SK-N-SH treated with all-trans-retinoic acid at 6 μM for 48 hours (cell line): Measurements from ENCODE around the gene DESI1.

Experiments used
- ATAC-seq: fragments of 200-7000 bp; cut with Tn5 transposase; 3 replicates; pipeline ENCODE4 v1.9.1; 2020; ENCODE audit warnings: mild to moderate bottlenecking, moderate library complexity
- ARNTL ChIP-seq: fragments of 450-650 bp; formaldehyde crosslinking; IDR thresholded peaks from 2 replicates; pipeline ENCODE4 v1.5.0; 2020; ENCODE audit warnings: low read depth, mild to moderate bottlenecking, moderate library complexity, borderline replicate concordance
- BACH2 ChIP-seq: fragments of 250-450 bp; sonication (Bioruptor Pico); IDR thresholded peaks from 2 replicates; pipeline ENCODE4 v1.9.0; 2021; ENCODE audit warnings: mild to moderate bottlenecking, borderline replicate concordance
- CREB5 ChIP-seq: fragments of 250-450 bp; sonication (Bioruptor Pico); IDR thresholded peaks from 2 replicates; pipeline ENCODE4 v1.5.1; 2020; ENCODE audit warnings: low read depth, mild to moderate bottlenecking, moderate library complexity
- CSDC2 ChIP-seq: fragments of 250-450 bp; sonication (Bioruptor Pico); IDR thresholded peaks from 2 replicates; pipeline ENCODE4 v1.5.0; 2020; ENCODE audit warnings: mild to moderate bottlenecking, moderate library complexity
- CSRNP3 ChIP-seq: fragments of 250-450 bp; sonication (Bioruptor Pico); IDR thresholded peaks from 2 replicates; pipeline ENCODE4 v1.5.1; 2021; ENCODE audit warnings: mild to moderate bottlenecking, moderate library complexity
- ESRRG ChIP-seq: fragments of 250-450 bp; sonication (Bioruptor Pico); IDR thresholded peaks from 2 replicates; pipeline ENCODE4 v1.6.1; 2021; ENCODE audit warnings: mild to moderate bottlenecking
- GLIS3 ChIP-seq: fragments of 250-450 bp; sonication (Bioruptor Pico); IDR thresholded peaks from 2 replicates; pipeline ENCODE4 v1.5.0; 2020; ENCODE audit warnings: mild to moderate bottlenecking, moderate library complexity
- ISL1 ChIP-seq: fragments of 250-450 bp; sonication (Bioruptor Pico); IDR thresholded peaks from 2 replicates; pipeline ENCODE4 v2.1.2; 2022; ENCODE audit warnings: mild to moderate bottlenecking, moderate library complexity
- OSR1 ChIP-seq: fragments of 250-450 bp; sonication (Bioruptor Pico); IDR thresholded peaks from 2 replicates; pipeline ENCODE4 v1.8.0; 2022; ENCODE audit warnings: moderate library complexity, mild to moderate bottlenecking, inconsistent platforms
- PATZ1 ChIP-seq: fragments of 250-450 bp; sonication (Bioruptor Pico); IDR thresholded peaks from 2 replicates; pipeline ENCODE4 v1.8.0; 2020; ENCODE audit warnings: mild to moderate bottlenecking, moderate library complexity, borderline replicate concordance
- POU6F1 ChIP-seq: fragments of 250-450 bp; sonication (Bioruptor Pico); IDR thresholded peaks from 2 replicates; pipeline ENCODE4 v1.8.0; 2021; ENCODE audit warnings: low read depth, mild to moderate bottlenecking, moderate library complexity, borderline replicate concordance
- PPARA ChIP-seq: fragments of 250-450 bp; sonication (Bioruptor Pico); IDR thresholded peaks from 2 replicates; pipeline ENCODE4 v1.5.0; 2020; ENCODE audit warnings: mild to moderate bottlenecking, borderline replicate concordance
- RARB ChIP-seq: fragments of 250-450 bp; sonication (Bioruptor Pico); IDR thresholded peaks from 2 replicates; pipeline ENCODE4 v1.8.0; 2021; ENCODE audit warnings: mild to moderate bottlenecking, moderate library complexity
- SNAI2 ChIP-seq: fragments of 250-450 bp; sonication (Bioruptor Pico); IDR thresholded peaks from 2 replicates; pipeline ENCODE4 v1.5.0; 2020; ENCODE audit warnings: mild to moderate bottlenecking, moderate library complexity
- TCF4 ChIP-seq: fragments of 250-450 bp; sonication (Bioruptor Pico); IDR thresholded peaks from 2 replicates; pipeline ENCODE4 v1.8.0; 2021; ENCODE audit warnings: mild to moderate bottlenecking, moderate library complexity, borderline replicate concordance
- TOX ChIP-seq: fragments of 250-450 bp; sonication (Bioruptor Pico); IDR thresholded peaks from 2 replicates; pipeline ENCODE4 v1.8.0; 2021; ENCODE audit warnings: mild to moderate bottlenecking, moderate library complexity, borderline replicate concordance
- TSHZ2 ChIP-seq: fragments of 250-450 bp; sonication (Bioruptor Pico); IDR thresholded peaks from 2 replicates; pipeline ENCODE4 v1.5.0; 2020; ENCODE audit warnings: mild to moderate bottlenecking, moderate library complexity
- ZC3H10 ChIP-seq: fragments of 250-450 bp; sonication (Bioruptor Pico); IDR thresholded peaks from 2 replicates; pipeline ENCODE4 v1.5.1; 2021; ENCODE audit warnings: mild to moderate bottlenecking, moderate library complexity
- ZFP3 ChIP-seq: fragments of 250-450 bp; sonication (Bioruptor Pico); IDR thresholded peaks from 2 replicates; pipeline ENCODE4 v1.5.0; 2020; ENCODE audit warnings: mild to moderate bottlenecking, moderate library complexity
- ZFP30 ChIP-seq: fragments of 450-650 bp; formaldehyde crosslinking; IDR thresholded peaks from 2 replicates; pipeline ENCODE4 v1.5.0; 2022; ENCODE audit warnings: mild to moderate bottlenecking, moderate library complexity
- ZNF565 ChIP-seq: fragments of 450-650 bp; formaldehyde crosslinking; conservative IDR thresholded peaks from 2 replicates; pipeline ENCODE4 v1.5.0; 2020; ENCODE audit warnings: low read depth, mild to moderate bottlenecking, moderate library complexity
- ZNF70 ChIP-seq: fragments of 450-650 bp; formaldehyde crosslinking; IDR thresholded peaks from 2 replicates; pipeline ENCODE4 v1.5.0; 2020; ENCODE audit warnings: mild to moderate bottlenecking, moderate library complexity
- ZNF8 ChIP-seq: fragments of 450-650 bp; formaldehyde crosslinking; IDR thresholded peaks from 2 replicates; pipeline ENCODE4 v1.5.0; 2020; ENCODE audit warnings: mild to moderate bottlenecking, moderate library complexity

Gene DESI1

GRCh38 chr22:41576877-41577276, 44.0 kb downstream of the DESI1 start:
- TF ChIP-seq OSR1 (CRISPR knock-in tag) = no peak
- no peak for TF ChIP-seq CSRNP3 (CRISPR knock-in tag)
- peak; percentile 76 for ATAC-seq

- no peak; the same call in 2 of the 3 replicates for ATAC-seq
- TF ChIP-seq ZFP30 (CRISPR knock-in tag) (no peak), ZFP3 (CRISPR knock-in tag) (no peak)
Measured at GRCh38 chr22:41575533-41575932, 45.3 kb downstream of the DESI1 start.

GRCh38 chr22:41574847-41575381, 45.9 kb downstream of the DESI1 start:
- ATAC-seq = no peak; the same call in 2 of the 3 replicates
- TF ChIP-seq SNAI2 (CRISPR knock-in tag) (no peak), ZFP3 (CRISPR knock-in tag) (no peak), PATZ1 (CRISPR knock-in tag) (no peak), CREB5 (no peak), CSRNP3 (CRISPR knock-in tag) (no peak), ESRRG (CRISPR knock-in tag) (no peak), ZNF565 (CRISPR knock-in tag) (no peak), TOX (CRISPR knock-in tag) (no peak), ISL1 (CRISPR knock-in tag) (no peak), TCF4 (CRISPR knock-in tag) (no peak), ZFP30 (CRISPR knock-in tag) (no peak), ZNF8 (CRISPR knock-in tag) (no peak), PPARA (CRISPR knock-in tag) (no peak), ZC3H10 (CRISPR knock-in tag) (no peak), RARB (CRISPR knock-in tag) (no peak), BACH2 (CRISPR knock-in tag) (no peak), GLIS3 (no peak), POU6F1 (no peak), OSR1 (CRISPR knock-in tag) (no peak)

- no peak for ATAC-seq
- TF ChIP-seq ZNF70 (CRISPR knock-in tag) (no peak), TOX (CRISPR knock-in tag) (no peak), RARB (CRISPR knock-in tag) (no peak), SNAI2 (CRISPR knock-in tag) (no peak), CSDC2 (CRISPR knock-in tag) (no peak), POU6F1 (no peak), CREB5 (no peak), TSHZ2 (CRISPR knock-in tag) (no peak), ARNTL (CRISPR knock-in tag) (no peak), PPARA (CRISPR knock-in tag) (no peak)
Measured at GRCh38 chr22:41573677-41574076, 47.2 kb downstream of the DESI1 start.
